Activated CD4-positive, alpha-beta T cell treated with anti-CD3 and anti-CD28 coated beads for 4 hours (primary cell): Measurements from ENCODE around the gene RNF224.

Source experiments
- DNase-seq, 2 donors: peaks; one replicate each; pipeline ENCODE4 v3.0.0-alpha.2; 2020

Gene RNF224

DNA sequence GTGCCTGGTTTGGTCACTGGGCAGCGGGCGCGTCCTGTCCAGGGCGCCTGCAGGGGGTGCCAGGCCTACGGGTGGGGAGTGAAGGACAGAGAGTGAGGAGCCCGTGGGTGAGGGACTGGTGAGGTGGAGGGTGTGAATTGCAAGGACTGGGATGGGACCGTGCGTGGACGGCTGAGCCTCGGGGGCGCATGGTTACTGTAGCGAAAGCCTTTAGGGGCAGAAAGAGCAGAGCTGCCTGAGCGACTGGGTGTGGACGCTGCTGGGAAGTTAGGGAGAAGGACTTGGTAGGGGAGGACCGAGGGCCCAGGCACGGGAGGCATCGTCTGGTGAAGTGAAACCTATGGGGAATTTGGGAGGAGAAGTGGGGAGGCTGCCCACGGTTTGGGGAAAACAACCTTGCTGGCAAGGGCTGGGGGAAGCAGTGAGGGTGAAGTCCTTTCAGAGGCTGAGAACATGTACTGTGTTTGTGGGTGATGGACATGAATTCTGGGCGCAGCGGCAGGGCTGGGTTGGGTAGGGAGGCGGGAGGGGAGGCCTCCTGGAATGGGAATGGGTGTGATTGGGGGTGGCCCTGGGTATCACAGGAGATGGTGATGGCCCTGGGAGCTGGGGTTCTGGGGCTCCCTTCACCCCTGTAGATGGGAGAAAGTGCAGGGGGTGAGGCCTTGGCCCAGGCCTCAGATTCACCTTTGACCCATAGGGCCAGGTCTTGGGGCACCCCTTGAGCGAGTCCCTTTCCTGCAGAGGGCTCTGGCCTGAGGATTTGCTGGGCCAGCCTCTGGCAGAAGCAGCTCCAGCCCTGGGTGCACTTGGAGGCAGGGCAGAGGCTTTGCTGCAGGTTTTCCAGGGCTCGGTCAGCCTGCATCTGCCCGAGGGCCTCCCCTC is 48.5 kb downstream of the RNF224 start:
- no peak for DNase-seq

DNA sequence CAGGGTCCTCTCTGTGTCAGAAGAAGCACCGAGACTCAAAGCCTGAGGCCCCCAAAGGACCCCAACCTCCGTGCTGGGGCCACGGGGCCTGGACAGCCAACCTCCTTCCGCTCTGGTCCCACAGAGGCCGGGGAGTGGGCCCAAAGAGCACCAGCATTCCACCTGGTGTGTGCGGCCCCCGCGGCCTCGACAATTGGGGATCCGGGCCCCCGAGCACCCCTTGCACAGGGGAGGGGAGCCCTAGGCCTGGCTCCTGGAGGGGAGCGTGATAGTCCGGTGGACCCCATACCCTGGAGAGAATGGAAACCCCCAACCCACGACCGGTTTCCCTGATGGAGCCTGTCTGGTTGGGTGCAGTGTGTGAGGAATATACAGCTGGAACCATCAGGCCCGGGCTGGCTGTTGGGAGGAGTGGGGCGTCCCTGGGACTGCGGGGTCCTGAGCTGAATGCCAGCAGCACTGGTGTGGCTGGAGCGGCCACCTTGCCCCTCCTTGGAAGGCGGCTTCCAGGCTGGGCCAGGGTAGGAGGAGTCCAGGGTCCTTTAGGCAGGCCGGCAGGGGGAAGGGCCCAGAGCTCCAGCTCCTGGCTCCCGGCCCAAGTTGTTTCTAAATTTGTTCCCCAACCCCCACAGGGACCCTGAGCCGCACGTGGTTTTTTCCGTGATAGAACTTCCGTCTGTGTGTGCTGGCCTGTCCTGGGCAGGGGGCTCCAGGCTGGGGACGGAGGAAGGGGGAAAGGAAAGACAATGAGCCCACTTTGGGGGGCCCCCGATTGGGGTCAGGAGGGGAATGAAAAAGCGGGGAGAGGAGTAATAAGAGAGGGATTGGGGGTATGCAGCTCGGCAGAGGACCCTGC is 49.4 kb downstream of the RNF224 start:
- no peak for DNase-seq

DNA sequence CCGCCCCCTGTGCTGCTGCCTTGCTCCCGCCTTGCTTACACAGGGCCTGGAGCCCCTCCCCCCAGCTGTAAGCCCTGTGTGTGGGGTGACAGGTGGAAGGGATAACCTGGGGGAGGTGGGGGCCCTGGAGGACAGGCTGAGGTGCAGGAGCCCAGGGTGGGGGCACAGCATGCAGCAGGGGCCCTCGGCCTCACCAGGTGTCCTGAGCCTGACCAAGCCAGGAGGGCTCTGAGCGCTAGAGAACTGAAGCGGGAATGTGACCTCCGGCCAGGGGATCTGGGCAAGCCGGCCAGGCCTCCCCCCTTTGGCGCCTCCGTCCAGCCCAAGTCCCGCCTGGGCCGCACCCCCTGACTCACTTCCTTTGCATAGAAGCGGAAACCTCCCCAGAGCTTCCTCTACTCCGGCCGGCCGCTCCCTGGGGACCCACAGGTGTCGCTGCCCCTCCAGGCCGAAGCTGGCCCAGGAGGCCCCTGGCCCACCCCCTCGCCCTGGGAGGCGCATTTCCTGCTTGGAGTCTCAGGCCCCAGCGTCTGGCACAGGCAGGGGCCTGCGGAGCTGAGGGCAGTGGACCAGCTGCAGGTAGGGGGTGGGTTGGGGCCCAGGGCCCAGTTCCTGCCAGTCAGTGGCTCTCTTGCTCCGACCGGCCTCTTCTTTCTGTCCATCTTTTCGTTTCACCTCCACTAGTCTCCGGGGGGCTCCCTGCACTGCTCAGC is 50.2 kb downstream of the RNF224 start, which contains the start of gene TOR4A:
Gene TOR4A (plus strand): TSS at position 398 of the 713 bp plus-strand sequence. CDS start 964 bp downstream, outside the sequence.
- no peak for DNase-seq

DNA sequence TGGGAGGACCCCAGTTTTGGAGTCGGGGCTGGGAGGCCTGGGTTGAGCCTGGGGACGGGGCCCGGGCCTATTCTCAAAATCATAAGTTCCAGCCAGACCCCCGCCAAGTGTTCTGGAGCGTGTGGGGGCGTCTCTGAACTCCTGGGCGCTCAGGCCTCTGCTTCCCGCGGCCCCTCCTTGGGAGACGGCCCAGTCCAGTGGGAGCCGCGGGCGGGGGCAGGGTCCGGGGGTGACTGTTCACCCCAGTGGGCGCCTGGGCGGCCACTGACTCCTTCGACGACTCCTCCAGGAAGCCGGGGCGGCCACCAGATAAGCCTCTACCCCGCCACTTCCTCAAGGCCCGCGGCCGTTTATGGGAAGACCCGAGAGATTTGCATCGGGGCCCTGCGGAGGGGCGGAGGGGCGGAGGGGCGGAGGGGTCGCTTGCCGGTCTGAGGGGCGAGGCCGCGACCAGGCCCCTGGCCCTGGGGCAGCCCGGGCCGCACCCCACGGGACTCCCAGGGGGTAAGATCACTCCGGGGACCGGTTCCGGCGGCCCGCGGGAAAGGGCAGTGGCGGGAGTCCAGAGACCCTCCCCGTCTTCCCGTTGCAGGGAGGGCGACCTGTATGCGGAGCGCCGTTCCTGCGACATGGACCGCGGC is 50.9 kb downstream of the RNF224 start:
- no peak for DNase-seq
